K562 (cell line): ENCODE results near the gene ZNF426. TPM values are rescaled to one million over a fixed set of nuclear protein-coding genes. Genes with fewer than 3 reads are reported as not detected.

Source experiments
- BRD9 ChIP-seq: fragments of 450-650 bp; IDR thresholded peaks from 2 replicates; pipeline ENCODE4 v1.6.1; 2018; ENCODE audit warnings: low read depth; ENCODE audit not compliant: partially characterized antibody
- CHCHD3 ChIP-seq: fragments of 250-450 bp; sonication (Bioruptor Pico); IDR thresholded peaks from 2 replicates; pipeline ENCODE4 v2.1.2; 2022; ENCODE audit warnings: mild to moderate bottlenecking
- CREB1 ChIP-seq, 2 experiments: sonication (generic) in 1 of 2; formaldehyde crosslinking in 1 of 2; IDR thresholded peaks; 2 replicates each; pipeline versions ENCODE4 v1.6.1 to v1.8.0; 2012 to 2022; ENCODE audit warnings: inconsistent platforms in 1 of 2, mild to moderate bottlenecking in 1 of 2, missing genetic modification reagents in 1 of 2, moderate library complexity in 1 of 2
- ELK1 ChIP-seq: sonication (generic); formaldehyde crosslinking; IDR thresholded peaks from 2 replicates; pipeline ENCODE4 v1.8.1; 2022; ENCODE audit warnings: missing genetic modification reagents
- EP300 ChIP-seq: IDR thresholded peaks from 2 replicates; pipeline ENCODE4 v1.6.1; 2012; ENCODE audit warnings: low read length, improper control_type of control experiment
- EP400 ChIP-seq: fragments of 450-650 bp; IDR thresholded peaks from 2 replicates; pipeline ENCODE4 v1.6.1; 2017; ENCODE audit warnings: antibody characterized with exemption, mild to moderate bottlenecking, moderate library complexity
- HLTF ChIP-seq: fragments of 450-650 bp; IDR thresholded peaks from 2 replicates; pipeline ENCODE4 v1.6.1; 2016
- IFI16 ChIP-seq: fragments of 250-450 bp; sonication (Bioruptor Pico); IDR thresholded peaks from 2 replicates; pipeline ENCODE4 v2.1.2; 2022; ENCODE audit warnings: mild to moderate bottlenecking, inconsistent platforms
- NR2C2 ChIP-seq, 2 experiments: fragments of 200-800 bp in 1 of 2; sonication (Bioruptor generic) in 1 of 2; sonication (generic) in 1 of 2; formaldehyde crosslinking in 1 of 2; IDR thresholded peaks; 2 replicates each; pipeline versions ENCODE4 v1.6.1 to v1.8.0; 2016 to 2022; ENCODE audit warnings: mild to moderate bottlenecking in 1 of 2, missing compliant biosample characterization in 1 of 2, missing genetic modification characterization in 1 of 2, missing genetic modification reagents in 1 of 2
- NRF1 ChIP-seq, 2 experiments: fragments of 450-650 bp; IDR thresholded peaks in 1 of 2; conservative IDR thresholded peaks in 1 of 2; 2 replicates each; pipeline ENCODE4 v1.6.1; 2014; ENCODE audit warnings: mild to moderate bottlenecking in 2 of 2
- PYGO2 ChIP-seq: fragments of 450-650 bp; IDR thresholded peaks from 2 replicates; pipeline ENCODE4 v1.6.1; 2016; ENCODE audit warnings: mild to moderate bottlenecking, missing genetic modification characterization, moderate library complexity, missing compliant biosample characterization
- RB1 ChIP-seq: fragments of 450-650 bp; IDR thresholded peaks from 2 replicates; pipeline ENCODE4 v1.6.1; 2017; ENCODE audit warnings: low read depth, mild to moderate bottlenecking
- REST ChIP-seq, 2 experiments: fragments of 450-650 bp; formaldehyde crosslinking in 1 of 2; IDR thresholded peaks; 2 replicates each; pipeline versions ENCODE4 v1.4.0 to v1.6.1; 2014 to 2020; ENCODE audit warnings: mild to moderate bottlenecking in 2 of 2, borderline replicate concordance in 1 of 2, low read depth in 1 of 2
- SAP30 ChIP-seq: fragments of 200-600 bp; sonication (generic); IDR thresholded peaks from 2 replicates; pipeline ENCODE4 v1.6.1; 2012; ENCODE audit warnings: borderline replicate concordance, low read depth, mild to moderate bottlenecking, moderate library complexity, low read length, control low read depth, inconsistent platforms; ENCODE audit not compliant: insufficient read depth, poor library complexity, severe bottlenecking
- TFAM ChIP-seq: fragments of 250-450 bp; sonication (Bioruptor Pico); conservative IDR thresholded peaks from 2 replicates; pipeline ENCODE4 v1.5.0; 2021; ENCODE audit warnings: mild to moderate bottlenecking, moderate library complexity
- ZNF133 ChIP-seq: fragments of 250-450 bp; sonication (Bioruptor Pico); IDR thresholded peaks from 2 replicates; pipeline ENCODE4 v1.4.0; 2020; ENCODE audit warnings: mild to moderate bottlenecking
- ZNF561 ChIP-seq: fragments of 450-650 bp; formaldehyde crosslinking; conservative IDR thresholded peaks from 2 replicates; pipeline ENCODE4 v1.4.0; 2020; ENCODE audit warnings: mild to moderate bottlenecking, moderate library complexity
- ZNF699 ChIP-seq: fragments of 250-450 bp; sonication (Bioruptor Pico); IDR thresholded peaks from 2 replicates; pipeline ENCODE4 v1.8.0; 2021; ENCODE audit warnings: mild to moderate bottlenecking, moderate library complexity; ENCODE audit not compliant: insufficient replicate concordance
- polyA plus RNA-seq, 8 experiments: library from polyadenylated mRNA; depleted of rRNA in 4 of 8; stranded (reverse) in 5 of 8; unstranded in 3 of 8; fragments of >200 nt; fragmentation: Nextera tagmentation in 2 of 8; fragmentation: Illumina TruSeq in 1 of 8; extraction: Ambion mirVana in 2 of 8; extraction: Trizol in 1 of 8; gene quantifications; 2 replicates each; pipeline versions ENCODE4 v1.2.1 to v1.2.3, GENCODE V29; 2011 to 2014; ENCODE audit warnings: inconsistent platforms in 1 of 8, missing spikeins in 1 of 8
- total RNA-seq, 7 experiments: library from RNA; depleted of rRNA in 6 of 7; stranded (reverse); fragments of >200 nt in 6 of 7; fragmentation: Illumina TruSeq in 2 of 7; extraction: Trizol in 2 of 7; gene quantifications; 2 replicates each; pipeline versions ENCODE4 v1.2.1 to v1.2.3, GENCODE V29; 2011 to 2021; ENCODE audit warnings: low replicate concordance in 1 of 7

The ZNF426 gene
- total and polyA plus RNA-seq, 9 of the 15 experiments (the other 6 are each of a cell fraction or from before 2014, with no cell fraction given), result 3.2 to 14.3 (median 6.9) TPM

GRCh38 chr19:9584073-9584833, 45.8 kb upstream of the ZNF426 start, which contains the start of gene ZNF121 (continued):
- TF ChIP-seq RB1 (peak; percentile 38; the same call in 1 of the 2 replicates), ZNF133 (CRISPR knock-in tag) (no peak), SAP30 (peak; percentile 91), ELK1 (no peak), CHCHD3 (CRISPR knock-in tag) (no peak), HLTF (peak; percentile 57; the same call in 1 of the 2 replicates), NRF1 (conservative IDR thresholded peaks at IDR 0.05 in 1 of 2, IDR thresholded peaks at IDR 0.05 in 1 of 2) (peak in 1 of 2 experiments; percentile 38), BRD9 (peak; percentile 65), EP300 (0 out of 2 replicates have a peak, but pooled peaks have one; percentile 12), TFAM (CRISPR knock-in tag) (no peak), NR2C2 (CRISPR knock-in tag; IDR thresholded peaks at IDR 0.05) (no peak), NR2C2 (tag; IDR thresholded peaks at IDR 0.05) (0 out of 2 replicates have a peak, but pooled peaks have one; percentile 9), ZNF699 (CRISPR knock-in tag) (no peak), CREB1 (IDR thresholded peaks at IDR 0.05) (peak; percentile 84), CREB1 (CRISPR knock-in tag; IDR thresholded peaks at IDR 0.05) (peak; percentile 94), PYGO2 (tag) (no peak), IFI16 (CRISPR knock-in tag) (no peak), REST (IDR thresholded peaks at IDR 0.05; ENCODE audit: borderline replicate concordance) (no peak), REST (CRISPR knock-in tag; IDR thresholded peaks at IDR 0.05; ENCODE audit: low read depth) (peak; percentile 71; the same call in 1 of the 2 replicates), EP400 (peak; percentile 99), ZNF561 (CRISPR knock-in tag) (no peak)
